H1 (cell line): Measurements from ENCODE around the gene JAK2. TPM values are rescaled to one million over a fixed set of nuclear protein-coding genes. Genes with fewer than 3 reads are reported as not detected.

Experiments
- CTCF ChIA-PET: fragments of 300-600 bp; sonication (Branson Sonifier 250); formaldehyde crosslinking; loops from one replicate; lab custom pipeline; 2021; ENCODE audit not compliant: partially characterized antibody; lab: Charles Lee
- POLR2A ChIA-PET: fragments of 300-600 bp; sonication (Branson Sonifier 250); formaldehyde crosslinking; loops from one replicate; lab custom pipeline; 2021; ENCODE audit warnings: inconsistent platforms; ENCODE audit not compliant: partially characterized antibody; lab: Charles Lee
- DNase-seq, 2 experiments: peaks; one replicate each; pipeline versions ENCODE4 v3.0.0 to v3.0.0-alpha.2; 2010 to 2022; ENCODE audit warnings: low spot score in 2 of 2, low read depth in 1 of 2, mixed read lengths in 1 of 2
- FAIRE-seq: peaks from 2 replicates; lab custom pipeline; 2011; peaks lifted over from hg19 to GRCh38; lab: Jason Lieb, UNC
- H2AFZ ChIP-seq: 2 replicates; pipeline ENCODE4 v1.8.1; 2012; ENCODE audit warnings: low read length, inconsistent platforms
- H2AK5ac ChIP-seq: 2 replicates; pipeline ENCODE4 v1.6.1; 2013; ENCODE audit warnings: low read depth, low read length
- H2BK120ac ChIP-seq: replicated peaks from 2 replicates; pipeline ENCODE3; 2013; ENCODE audit warnings: low read depth, low read length, inconsistent platforms
- H2BK12ac ChIP-seq: 2 replicates; pipeline ENCODE4 v1.6.1; 2013; ENCODE audit warnings: low read depth, low read length
- H2BK15ac ChIP-seq: 2 replicates; pipeline ENCODE4 v1.6.1; 2013; ENCODE audit warnings: low read length
- H2BK20ac ChIP-seq: 2 replicates; pipeline ENCODE4 v1.6.1; 2013; ENCODE audit warnings: low read length
- H2BK5ac ChIP-seq: 2 replicates; pipeline ENCODE4 v1.6.1; 2013; ENCODE audit warnings: low read depth, low read length
- H3K14ac ChIP-seq: 2 replicates; pipeline ENCODE4 v1.6.1; 2013; ENCODE audit warnings: inconsistent platforms; ENCODE audit not compliant: insufficient read length
- H3K18ac ChIP-seq: 2 replicates; pipeline ENCODE4 v1.6.1; 2013; ENCODE audit warnings: low read length; ENCODE audit errors: extremely low read depth
- H3K23ac ChIP-seq: 2 replicates; pipeline ENCODE4 v1.6.1; 2013; ENCODE audit warnings: inconsistent platforms; ENCODE audit not compliant: insufficient read length
- H3K23me2 ChIP-seq: 2 replicates; pipeline ENCODE4 v1.6.1; 2013; ENCODE audit warnings: low read depth, low read length
- H3K27ac ChIP-seq: 2 replicates; pipeline ENCODE4 v1.6.1; 2011; ENCODE audit warnings: low read depth, low read length, inconsistent platforms
- H3K27me3 ChIP-seq, 4 experiments: replicated peaks in 1 of 4; 1 replicate in 1 of 4; 2 replicates in 3 of 4; pipeline versions ENCODE4 v1.6.1 to v1.8.1; 2011 to 2013; ENCODE audit warnings: low read length in 3 of 4, mild to moderate bottlenecking in 3 of 4, inconsistent platforms in 2 of 4, mixed read lengths in 2 of 4, moderate library complexity in 1 of 4; ENCODE audit not compliant: control insufficient read depth in 3 of 4, insufficient read depth in 3 of 4; ENCODE audit errors: extremely low read depth in 1 of 4
- H3K36me3 ChIP-seq, 4 experiments: 2 replicates each; pipeline versions ENCODE4 v1.6.1 to v1.8.1; 2011 to 2013; ENCODE audit warnings: mild to moderate bottlenecking in 4 of 4, low read length in 3 of 4, moderate library complexity in 2 of 4, control low read depth in 1 of 4, inconsistent platforms in 1 of 4; ENCODE audit not compliant: insufficient read depth in 4 of 4, control insufficient read depth in 2 of 4
- H3K4ac ChIP-seq: replicated peaks from 2 replicates; pipeline ENCODE3; 2013; ENCODE audit warnings: low read length, low read depth, mixed read lengths, inconsistent platforms; ENCODE audit not compliant: insufficient read length
- H3K4me1 ChIP-seq, 4 experiments: replicated peaks in 1 of 4; 1 replicate in 1 of 4; 2 replicates in 3 of 4; pipeline versions ENCODE4 v1.6.1 to v1.8.1; 2011 to 2013; ENCODE audit warnings: low read length in 3 of 4, inconsistent platforms in 2 of 4, mixed read lengths in 1 of 4; ENCODE audit not compliant: insufficient read depth in 4 of 4, control insufficient read depth in 3 of 4
- H3K4me2 ChIP-seq, 2 experiments: 2 replicates each; pipeline versions ENCODE4 v1.6.1 to v1.8.1; 2011 to 2013; ENCODE audit warnings: low read depth in 2 of 2, low read length in 2 of 2, control low read depth in 1 of 2, inconsistent platforms in 1 of 2, mild to moderate bottlenecking in 1 of 2; ENCODE audit not compliant: insufficient read depth in 1 of 2
- H3K4me3 ChIP-seq, 4 experiments: fragments of 200-600, 300-600 bp in 1 of 4; sonication (generic), shearing (Covaris generic), sonication (Bioruptor Twin) in 1 of 4; 2 replicates each; pipeline versions ENCODE4 v1.5.1 to v1.8.1; 2011 to 2016; ENCODE audit warnings: low read length in 4 of 4, low read depth in 3 of 4, control low read depth in 2 of 4, inconsistent platforms in 2 of 4, mild to moderate bottlenecking in 2 of 4, mixed read lengths in 1 of 4, moderate library complexity in 1 of 4; ENCODE audit not compliant: insufficient read depth in 2 of 4; ENCODE audit errors: extremely low read depth in 1 of 4
- H3K56ac ChIP-seq: replicated peaks from 2 replicates; pipeline ENCODE3; 2013; ENCODE audit warnings: low read depth, mild to moderate bottlenecking, mixed read lengths, low read length, inconsistent platforms; ENCODE audit not compliant: insufficient read length
- H3K79me1 ChIP-seq: 2 replicates; pipeline ENCODE4 v1.6.1; 2013; ENCODE audit warnings: low read depth, low read length, control low read depth
- H3K79me2 ChIP-seq, 2 experiments: 2 replicates each; pipeline versions ENCODE4 v1.6.1 to v1.8.1; 2012 to 2013; ENCODE audit warnings: low read length in 2 of 2, mild to moderate bottlenecking in 2 of 2, inconsistent platforms in 1 of 2; ENCODE audit not compliant: insufficient read depth in 2 of 2, control insufficient read depth in 1 of 2
- H3K9ac ChIP-seq, 4 experiments: replicated peaks in 1 of 4; 1 replicate in 1 of 4; 2 replicates in 3 of 4; pipeline versions ENCODE4 v1.6.1 to v1.8.1; 2011 to 2013; ENCODE audit warnings: low read depth in 3 of 4, low read length in 3 of 4, control low read depth in 2 of 4, mild to moderate bottlenecking in 2 of 4, moderate library complexity in 2 of 4, inconsistent platforms in 1 of 4; ENCODE audit errors: extremely low read depth in 1 of 4
- H3K9me3 ChIP-seq, 2 experiments: 2 replicates each; pipeline versions ENCODE4 v1.6.1 to v1.8.1; 2012 to 2013; ENCODE audit warnings: mild to moderate bottlenecking in 2 of 2, moderate library complexity in 2 of 2, control low read depth in 1 of 2, inconsistent platforms in 1 of 2, low read depth in 1 of 2, low read length in 1 of 2, mixed read lengths in 1 of 2; ENCODE audit not compliant: insufficient read depth in 2 of 2
- H4K20me1 ChIP-seq, 2 experiments: replicated peaks in 1 of 2; 2 replicates each; pipeline versions ENCODE3 to v1.8.1; 2011 to 2013; ENCODE audit warnings: inconsistent platforms in 2 of 2, low read length in 2 of 2, mild to moderate bottlenecking in 1 of 2; ENCODE audit not compliant: insufficient read depth in 2 of 2, control insufficient read depth in 1 of 2
- H4K5ac ChIP-seq: 2 replicates; pipeline ENCODE4 v1.6.1; 2013; ENCODE audit warnings: low read length, low read depth, mixed read lengths, inconsistent platforms; ENCODE audit not compliant: insufficient read length
- H4K8ac ChIP-seq: 2 replicates; pipeline ENCODE4 v1.8.0; 2013; ENCODE audit warnings: mild to moderate bottlenecking, moderate library complexity, low read length, inconsistent platforms; ENCODE audit not compliant: insufficient read depth; ENCODE audit errors: extremely low read depth
- H4K91ac ChIP-seq: replicated peaks from 2 replicates; pipeline ENCODE3; 2013; ENCODE audit warnings: low read length, mixed read lengths, inconsistent platforms; ENCODE audit not compliant: insufficient read length
- CREB1 ChIP-seq: IDR thresholded peaks from 2 replicates; pipeline ENCODE4 v1.6.1; 2012; ENCODE audit warnings: inconsistent platforms
- POLR2A ChIP-seq, 2 experiments: IDR thresholded peaks; 1 replicate in 1 of 2; 2 replicates in 1 of 2; pipeline ENCODE4 v1.6.1; 2011; ENCODE audit warnings: low read depth in 2 of 2, low read length in 2 of 2, mild to moderate bottlenecking in 2 of 2; ENCODE audit errors: control extremely low read depth in 1 of 2
- WGBS, 2 experiments: shearing (Covaris generic) in 1 of 2; methylation state at CpG; one replicate each; pipeline versions ENCODE4 v1.1.6 to v1.1.7; 2013 to 2015; ENCODE audit warnings: low lambda C conversion rate in 2 of 2, mixed read lengths in 2 of 2, inconsistent platforms in 1 of 2, low coverage in 1 of 2, missing lambda C conversion rate in 1 of 2; ENCODE audit not compliant: insufficient replicate concordance in 2 of 2, insufficient coverage in 1 of 2, insufficient read length in 1 of 2; ENCODE audit errors: extremely low coverage in 1 of 2, missing lambda C conversion rate in 1 of 2; 5-methylcytosine and 5-hydroxymethylcytosine counted together
- polyA plus RNA-seq, 7 experiments: library from polyadenylated mRNA; depleted of rRNA in 3 of 7; stranded (reverse) in 5 of 7; unstranded in 2 of 7; fragments of >200 nt in 5 of 7; fragments of 200-250 nt in 2 of 7; gene quantifications; 1 replicate in 5 of 7; 2 replicates in 1 of 7; 4 replicates in 1 of 7; pipeline versions ENCODE4 v1.2.1 to v1.2.3, GENCODE V29; 2011 to 2013; ENCODE audit warnings: missing spikeins in 2 of 7, mixed read lengths in 2 of 7
- total RNA-seq: library from RNA; stranded (reverse); fragmentation: NEBNext Ultra II Directional; extraction: Animal tissue kit (Norgen Biotek cat#: 25700); gene quantifications from 2 replicates; pipeline ENCODE4 v1.2.1, GENCODE V29; 2021

JAK2 gene
- total and polyA plus RNA-seq, 2 of the 8 experiments (the other 6 are each of a cell fraction or from before 2014, with no cell fraction given), result 0.50 to 2.1 TPM

DNA sequence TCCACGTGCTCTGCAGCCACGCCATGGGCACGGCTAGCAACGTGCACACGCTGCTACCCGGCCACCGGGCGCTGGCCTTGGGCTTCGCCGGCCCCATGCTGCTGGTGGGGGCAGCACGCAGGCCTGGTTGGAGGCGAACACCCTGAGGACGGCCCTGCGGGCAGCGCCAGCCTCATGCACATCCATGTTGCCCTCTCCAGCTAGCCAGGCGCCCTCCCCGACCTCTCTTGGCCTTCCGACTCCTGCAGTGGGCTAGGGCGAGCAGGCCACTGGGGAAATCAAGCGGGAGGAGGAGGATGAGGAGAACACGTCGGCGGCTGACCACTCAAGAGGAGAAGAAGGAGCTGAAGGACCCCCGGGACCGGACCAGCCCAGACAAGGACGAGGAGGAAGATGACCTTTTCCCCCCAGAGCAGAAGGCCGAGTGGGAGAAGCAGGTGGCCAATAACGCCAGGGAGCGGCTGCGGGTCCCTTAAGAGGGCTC lies 127.1 kb downstream of the JAK2 start:
- Histone ChIP-seq H3K4me1 (no peaks in the 10 kb centered on the region), H2BK120ac (no peak overlapping the region), H3K56ac (no peak overlapping the region), H3K27ac (no peak overlapping the region; the same call in 1 of the 2 replicates), H2BK15ac (no peak overlapping the region), H2BK5ac (no peak overlapping the region), H3K4me2 (no peak overlapping the region), H3K9ac (no peak overlapping the region), H2BK20ac (no peak overlapping the region), H3K23ac (no peak overlapping the region), H2BK12ac (no peak overlapping the region), H3K79me2 (no peaks in the 10 kb centered on the region), H3K23me2 (no peaks in the 10 kb centered on the region), H3K9me3 (peaks cover 0 to 11% of the 10 kb centered on the region in 2 experiments; a peak in 1 of 4 replicates), H4K5ac (no peak overlapping the region), H3K14ac (no peak overlapping the region), H4K91ac (no peak overlapping the region), H3K4me3 (no peak overlapping the region), H4K8ac (no peak overlapping the region), H2AK5ac (no peak overlapping the region), H3K27me3 (no peaks in the 10 kb centered on the region), H3K36me3 (peaks cover 0 to 5% (median 0%) of the 10 kb centered on the region in 4 experiments; a peak in 1 of 8 replicates), H2AFZ (no peak overlapping the region), H3K4ac (no peak overlapping the region), H3K79me1 (no peaks in the 10 kb centered on the region), H3K18ac (no peak overlapping the region), H4K20me1 (no peaks in the 10 kb centered on the region)
- no peak for TF ChIP-seq CREB1
- no peak for TF ChIP-seq POLR2A (IDR thresholded peaks at IDR 0.05; ENCODE audit: control extremely low read depth in 1 of 2, low read depth in 2 of 2, low read length in 2 of 2)
- no peak for FAIRE-seq
- ChIA-PET POLR2A (no interaction called here), CTCF (interaction anchor here (1.0 to 1.2 kb wide), 2 partner anchors 21 to 30 kb away, joined by 3 to 4 read pairs; no protein-coding TSS in a partner anchor)
- 97% methylated on average over 14 of the region's 30 CpGs; no CpG with 5 or more reads in 1 of the 2 experiments for WGBS, 2 experiments
- no peak for DNase-seq
